Stimulated activated CD8-positive, alpha-beta memory T cell treated with anti-CD3 and anti-CD28 coated beads, Interleukin-7, amount 100 ng/mL, for 4 hours (primary cell): ENCODE data around the gene POLQ.
"Not testable (repeated sequence)": the region's sequence is repeated elsewhere in the genome, so short reads cannot be mapped to it uniquely, and the experiment has no call there.

Experiments
- DNase-seq, 2 donors: peaks; one replicate each; pipeline ENCODE4 v3.0.0-alpha.2; 2020; ENCODE audit warnings: low read depth in 2 of 2

POLQ gene

DNA sequence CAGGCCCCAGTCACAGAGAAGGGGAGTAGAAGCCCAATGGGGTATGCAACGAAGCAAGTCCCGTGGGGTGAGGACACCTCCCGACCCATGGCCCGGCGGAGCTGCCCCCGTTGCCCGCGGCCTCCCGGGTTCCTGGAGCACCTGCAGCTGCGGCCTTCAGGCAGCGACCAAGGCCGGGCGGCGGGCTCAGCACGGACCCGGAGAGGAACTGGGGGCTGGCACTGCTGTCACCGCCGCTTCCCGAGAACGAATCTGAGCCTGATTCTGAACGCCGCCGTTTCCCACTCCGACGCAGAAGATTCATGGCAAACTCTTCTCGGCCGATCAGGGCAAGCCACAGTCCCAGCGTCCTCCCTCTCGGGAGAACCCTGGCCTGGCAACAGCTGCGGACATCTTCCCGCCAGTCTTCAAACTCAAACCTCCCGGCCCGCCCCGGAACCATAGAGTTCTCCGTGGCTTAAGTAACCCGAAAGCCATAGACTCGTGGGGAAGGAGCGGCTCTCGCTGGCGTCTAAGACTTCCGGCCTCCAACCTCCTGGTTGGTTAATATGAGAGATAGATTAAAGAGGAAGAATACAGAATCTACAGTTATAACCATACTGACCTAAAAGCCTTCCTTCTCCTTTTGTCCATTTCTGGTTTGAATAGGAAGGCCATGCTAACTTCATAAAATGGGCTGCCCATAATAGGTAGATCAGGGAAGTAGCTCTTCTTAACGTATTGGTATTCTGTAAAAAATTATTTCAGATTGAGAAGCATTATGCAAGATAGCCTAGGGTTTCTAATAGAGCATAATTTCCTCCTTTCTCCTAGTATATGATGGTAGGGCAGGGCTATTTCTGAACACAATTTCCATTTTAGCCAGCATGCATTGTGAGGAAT lies at the start of gene POLQ:
Gene POLQ, minus strand, starts transcription at position 415 of the 882 bp plus-strand sequence. Its CDS starts 111 bp downstream, at position 304.
- peak; percentile 77 for DNase-seq

DNA sequence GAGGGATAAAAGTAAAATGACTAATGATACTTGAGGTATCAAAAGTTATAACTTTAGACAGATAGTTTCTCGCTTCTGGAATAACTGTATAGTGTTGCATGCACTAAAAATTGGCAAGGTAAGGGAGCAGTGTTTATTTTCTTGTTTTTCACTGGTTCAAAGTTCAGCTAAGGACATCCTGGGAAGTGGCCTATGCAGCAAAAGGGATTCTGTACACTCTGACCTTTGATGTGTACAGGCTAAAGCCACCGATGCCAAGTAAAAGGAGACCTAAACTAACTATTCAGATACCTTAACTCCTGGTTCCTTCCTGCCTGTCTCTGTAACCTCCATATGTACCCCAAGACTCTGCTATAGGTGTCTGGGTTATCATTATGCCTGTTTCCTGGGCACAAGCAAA lies 49.1 kb upstream of the POLQ start:
- no peak for DNase-seq

DNA sequence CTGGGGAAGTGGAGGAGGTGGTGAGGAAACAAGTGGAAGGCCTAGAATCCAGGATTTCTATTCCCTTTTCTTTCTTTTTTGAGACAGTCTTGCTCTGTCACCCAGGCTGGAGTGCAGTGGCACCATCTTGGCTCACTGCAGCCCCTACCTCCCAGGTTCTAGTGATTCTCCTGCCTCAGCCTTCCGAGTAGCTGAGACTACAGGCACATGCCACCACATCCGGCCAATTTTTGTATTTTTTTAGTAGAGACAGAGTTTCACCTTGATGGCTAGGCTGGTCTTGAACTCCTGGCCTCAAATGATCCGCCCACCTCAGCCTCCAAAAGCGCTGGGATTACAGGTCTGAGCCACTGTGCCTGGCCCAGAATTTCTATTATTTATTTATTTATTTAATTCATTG lies 48.0 kb upstream of the POLQ start:
- DNase-seq: not testable (repeated sequence)

DNA sequence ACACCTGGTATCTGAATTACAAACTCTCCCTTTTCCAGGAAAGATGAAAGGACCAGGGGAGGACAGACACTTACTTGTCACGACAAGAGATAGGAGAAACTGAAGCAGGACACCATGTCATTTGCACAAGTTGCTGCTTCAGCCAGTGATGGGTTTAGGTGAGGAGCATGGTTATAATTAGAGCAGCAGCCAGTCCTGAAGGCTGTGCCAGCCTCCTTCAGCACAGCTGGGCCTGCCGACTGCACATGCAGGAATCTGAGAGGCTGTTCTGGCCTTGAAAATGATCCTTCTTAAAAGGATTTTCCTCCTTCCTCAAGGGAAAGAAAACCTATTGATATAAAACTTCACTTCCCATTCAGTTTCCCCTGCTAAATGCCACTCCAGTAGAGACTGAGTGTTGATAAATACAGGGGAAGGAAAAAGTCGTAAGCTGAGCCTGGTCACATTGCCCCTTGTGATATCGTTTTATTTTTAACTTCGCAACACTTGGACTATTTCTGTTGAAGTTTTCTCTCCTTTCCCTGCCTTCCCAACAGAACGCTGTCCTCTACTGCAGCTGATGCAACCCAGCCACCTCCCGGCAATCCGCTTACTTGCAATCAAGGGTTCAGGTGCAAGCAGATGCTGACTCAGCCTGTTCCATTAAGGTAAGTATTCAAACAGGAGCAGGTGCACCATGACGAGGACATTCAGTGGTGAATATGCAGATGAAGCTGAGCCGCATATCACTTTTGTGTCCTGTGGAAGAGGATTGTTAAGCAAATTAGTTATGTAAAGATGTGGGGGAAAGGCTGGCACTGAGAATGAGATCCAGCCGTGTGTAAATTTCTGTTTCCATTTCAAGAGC lies 47.3 kb upstream of the POLQ start, which contains the start of gene FBXO40:
Gene FBXO40, plus strand, starts transcription at position 524 of the 847 bp plus-strand sequence. CDS start 27,197 bp downstream, outside the sequence.
- no peak for DNase-seq

DNA sequence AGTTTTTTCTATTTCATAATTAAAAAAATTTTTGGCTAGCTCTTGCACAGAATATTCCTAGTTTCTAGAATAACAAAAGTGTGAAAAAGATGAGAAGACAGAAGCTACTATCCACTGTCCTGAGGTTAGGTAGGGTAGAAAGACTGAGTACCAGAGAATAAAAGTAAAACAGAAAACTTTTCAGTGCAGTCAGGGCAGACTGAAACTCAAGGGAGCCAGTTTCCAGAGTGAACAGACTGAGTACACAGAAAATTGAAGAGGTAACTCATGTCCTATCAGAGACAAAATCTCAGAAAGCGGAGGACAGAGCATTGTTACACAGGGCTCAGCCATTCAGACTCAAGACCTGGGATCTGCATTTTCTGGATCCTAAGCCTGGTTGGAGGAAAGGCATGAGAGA lies 38.6 kb upstream of the POLQ start:
- DNase-seq: no peak

DNA sequence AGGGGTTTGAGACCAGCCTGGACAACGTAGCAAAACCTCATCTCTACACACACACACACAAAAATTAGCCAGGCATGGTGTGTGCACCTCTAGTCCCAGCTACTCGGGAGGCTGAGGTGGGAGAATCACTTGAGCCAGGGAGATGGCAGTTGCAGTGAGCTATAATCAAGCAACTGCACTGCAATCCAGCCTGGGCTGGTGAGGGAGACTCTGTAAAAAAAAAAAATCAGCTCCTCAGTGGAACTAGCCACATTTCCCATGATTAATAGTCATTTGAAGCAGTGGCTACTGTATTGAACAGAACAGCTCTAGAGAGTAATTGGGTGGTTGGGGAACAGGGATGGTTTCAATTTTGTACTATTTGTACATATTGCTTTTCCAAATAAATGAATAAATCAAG lies 35.9 kb upstream of the POLQ start:
- DNase-seq: no peak

DNA sequence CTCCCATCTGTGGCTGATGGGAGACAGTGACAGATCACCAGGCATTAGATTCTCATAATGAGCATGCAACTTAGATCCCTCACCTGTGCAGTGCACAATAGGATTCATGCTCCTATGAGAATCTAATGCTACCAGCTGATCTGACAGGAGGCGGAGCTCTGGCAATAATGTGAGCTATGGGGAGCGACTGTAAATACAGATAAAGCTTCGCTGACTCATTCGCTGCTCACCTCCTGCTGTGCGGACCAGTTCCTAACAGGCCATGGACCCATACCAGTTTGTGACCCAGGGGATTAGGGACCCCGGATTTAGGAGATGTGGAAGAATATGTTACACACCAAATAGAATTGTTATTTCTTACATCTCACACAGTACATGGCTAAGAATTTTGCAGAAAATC lies 28.7 kb upstream of the POLQ start:
- DNase-seq: no peak

DNA sequence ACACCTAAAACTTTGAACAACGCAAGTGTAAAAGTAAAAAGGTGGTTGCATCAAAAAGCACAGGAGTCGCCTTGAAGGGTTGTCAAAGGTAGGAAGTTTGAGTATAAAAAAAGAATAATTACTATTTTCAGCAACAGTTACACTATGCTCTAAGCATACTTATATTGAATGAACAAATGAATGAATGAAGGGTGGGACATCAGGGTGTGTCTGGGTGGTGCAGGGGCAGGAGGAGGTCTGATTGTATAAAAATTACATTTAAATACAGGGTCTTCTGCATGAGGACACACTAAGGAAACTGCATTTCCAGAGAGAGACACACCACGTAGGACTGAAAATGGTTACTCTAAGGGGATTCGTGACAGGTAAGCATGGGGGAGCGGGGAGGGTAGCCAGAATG lies 21.9 kb upstream of the POLQ start, which contains the start of gene ARGFX:
Gene ARGFX, plus strand, starts transcription at position 301 of the 400 bp plus-strand sequence. CDS start 2,765 bp downstream, outside the sequence.
- no peak for DNase-seq

DNA sequence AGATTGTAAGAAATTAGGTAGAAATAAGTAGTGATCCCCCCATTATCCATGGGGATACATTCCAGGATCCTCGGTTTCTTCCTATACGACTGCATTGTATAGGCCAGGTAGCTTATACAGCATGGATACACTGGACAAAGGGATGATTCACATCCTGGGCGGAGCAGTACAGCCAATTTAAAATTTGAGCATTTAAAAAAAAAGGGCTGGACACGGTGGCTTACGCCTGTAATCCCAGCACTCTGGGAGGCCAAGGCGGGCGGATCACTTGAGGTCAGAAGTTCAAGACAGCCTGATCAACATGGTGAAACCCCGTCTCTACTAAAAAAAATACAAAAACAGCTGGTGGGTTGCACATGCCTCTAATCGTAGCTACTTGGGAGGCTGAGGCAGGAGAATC lies 21.0 kb upstream of the POLQ start:
- DNase-seq: no peak

DNA sequence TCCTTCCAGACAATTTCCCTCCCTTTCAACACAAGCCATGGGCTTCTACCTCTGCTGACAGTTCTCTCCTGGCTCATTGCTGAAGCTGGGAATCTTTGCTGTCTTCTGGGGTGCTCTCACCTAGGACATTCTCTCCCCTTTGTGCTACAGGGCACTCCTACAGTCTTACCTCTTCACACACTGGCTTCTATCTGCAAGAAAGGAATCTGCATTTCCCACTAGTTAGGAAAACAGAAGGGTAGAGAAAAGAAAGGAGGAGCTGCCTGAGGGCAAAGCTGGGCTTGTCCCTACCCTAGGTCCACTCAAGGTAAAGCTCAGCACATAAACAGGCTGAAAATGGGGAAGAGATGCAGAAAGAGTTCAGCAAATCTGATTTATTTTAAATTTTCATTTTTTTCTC lies 16.4 kb upstream of the POLQ start:
- DNase-seq: no peak

DNA sequence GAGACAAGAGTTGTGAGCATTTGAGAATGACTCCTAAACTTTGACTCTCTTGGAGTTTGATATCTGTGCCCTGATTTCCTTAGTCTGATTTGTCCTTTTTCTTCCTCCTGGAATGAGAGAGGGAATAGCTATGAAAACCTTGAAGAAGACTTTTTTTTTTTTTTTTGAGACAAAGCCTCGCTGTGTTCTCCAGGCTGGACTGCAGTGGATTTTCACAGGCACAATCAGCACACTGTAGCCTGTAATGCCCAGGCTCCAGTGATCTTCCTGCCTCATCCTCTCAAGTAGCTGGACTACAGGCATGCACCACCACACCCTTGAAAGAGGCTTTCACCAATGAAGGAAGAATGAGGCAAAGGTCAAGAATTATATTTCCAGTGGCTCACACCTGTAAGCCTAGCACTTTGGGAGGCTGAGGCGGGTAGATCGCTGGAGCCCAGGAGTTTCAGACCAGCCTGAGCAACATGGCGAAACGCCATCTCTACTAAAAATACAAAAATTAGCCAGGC lies 11.7 kb upstream of the POLQ start:
- no peak for DNase-seq

DNA sequence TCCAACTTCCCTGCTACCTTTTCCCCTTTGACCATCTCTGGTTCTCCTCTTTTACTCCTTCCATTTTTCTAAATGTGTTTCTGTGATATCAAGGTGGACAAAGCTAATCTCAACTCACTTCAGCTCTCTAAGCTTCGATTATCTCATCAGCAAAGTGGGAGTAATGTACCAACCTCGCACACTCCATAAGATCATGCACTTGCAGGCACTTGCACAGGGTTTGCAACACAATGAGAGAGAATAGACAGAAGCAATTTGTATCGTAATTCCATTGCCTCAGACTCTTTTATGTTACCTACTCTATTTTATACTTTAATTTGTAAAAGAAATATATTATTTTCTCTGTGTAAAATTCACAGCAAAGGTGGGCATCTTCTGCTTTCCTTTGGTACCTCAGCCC lies 7.0 kb upstream of the POLQ start:
- no peak for DNase-seq

DNA sequence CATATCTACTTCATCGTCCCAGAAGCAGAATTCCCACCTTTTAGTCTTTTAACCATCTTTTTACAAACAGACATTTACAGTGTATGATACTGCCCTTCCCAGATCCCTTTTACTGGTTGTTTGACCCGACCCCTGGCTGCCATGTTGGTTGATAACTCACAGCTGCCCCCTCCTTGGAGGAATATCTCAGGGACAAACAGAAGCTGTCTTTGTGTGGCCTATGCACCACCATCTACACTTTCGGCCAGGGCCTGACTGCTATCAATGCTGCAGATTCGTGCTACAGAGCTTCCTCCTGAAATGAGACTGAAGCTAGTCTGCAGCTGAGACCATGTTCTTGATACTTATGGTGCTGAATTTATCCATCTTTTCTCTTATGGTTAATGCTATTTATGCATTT lies 6.6 kb upstream of the POLQ start:
- no peak for DNase-seq

DNA sequence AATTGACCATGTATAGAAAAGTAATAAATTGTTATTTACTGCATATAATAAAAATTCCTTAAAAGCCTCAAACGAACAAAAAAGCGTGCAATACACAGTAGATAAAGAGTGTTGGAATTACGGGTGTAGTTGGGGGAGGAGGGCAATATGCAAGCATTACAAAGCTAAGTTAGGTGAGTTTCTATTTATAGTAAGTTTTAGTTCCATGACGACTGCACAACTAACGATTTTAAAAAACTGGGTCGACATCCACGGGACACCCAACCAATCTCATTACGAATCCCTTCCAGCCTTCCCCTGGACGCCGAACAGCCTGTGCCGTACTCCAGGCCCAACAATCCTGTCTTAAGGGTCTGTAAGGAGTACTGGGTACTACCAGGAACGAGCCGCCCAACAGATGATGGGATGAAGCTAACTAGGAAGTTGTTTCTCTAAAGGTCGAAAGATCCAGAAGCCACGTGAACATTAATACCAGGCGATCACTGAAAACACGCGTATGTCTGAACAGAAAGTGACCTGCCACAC lies 677 bp downstream of the POLQ start:
- no peak for DNase-seq

DNA sequence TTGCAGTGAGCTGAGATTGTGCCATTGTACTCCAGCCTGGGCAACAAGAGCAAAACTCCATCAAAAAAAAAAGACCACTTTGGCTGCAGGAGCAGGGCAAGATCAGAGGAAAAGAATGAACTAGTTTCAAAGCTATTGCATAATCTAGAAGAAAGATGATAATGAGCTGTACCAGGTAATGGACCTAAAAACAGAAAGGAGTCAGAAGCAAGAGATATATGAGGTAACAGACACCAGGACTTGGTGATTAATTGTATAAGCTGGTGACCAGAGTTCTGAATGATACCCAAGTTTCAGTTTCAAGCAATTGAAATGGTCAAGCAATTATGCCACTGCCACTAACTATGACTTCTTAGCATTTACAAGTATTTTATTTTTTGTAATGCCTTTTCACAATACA lies 2.9 kb downstream of the POLQ start:
- no peak for DNase-seq

DNA sequence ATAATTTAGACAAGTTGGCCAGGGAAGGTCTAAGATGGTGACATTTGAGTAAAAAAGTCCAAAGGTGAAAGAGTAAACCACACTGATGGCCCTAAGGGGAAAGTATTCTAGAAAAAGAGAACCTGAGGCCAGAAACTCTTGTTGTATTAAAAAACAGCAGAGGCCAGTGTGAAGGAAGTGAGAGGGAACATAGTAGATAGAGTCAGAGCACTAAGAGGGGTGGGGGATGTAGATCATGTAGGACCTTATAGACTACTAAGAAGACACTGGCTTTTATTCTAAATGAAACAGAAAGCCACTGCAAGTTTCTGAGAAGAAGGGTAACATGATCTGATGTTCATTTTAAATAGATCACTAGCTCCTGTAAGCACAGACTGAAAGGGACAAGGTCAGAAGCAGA lies 14.5 kb downstream of the POLQ start:
- no peak for DNase-seq

DNA sequence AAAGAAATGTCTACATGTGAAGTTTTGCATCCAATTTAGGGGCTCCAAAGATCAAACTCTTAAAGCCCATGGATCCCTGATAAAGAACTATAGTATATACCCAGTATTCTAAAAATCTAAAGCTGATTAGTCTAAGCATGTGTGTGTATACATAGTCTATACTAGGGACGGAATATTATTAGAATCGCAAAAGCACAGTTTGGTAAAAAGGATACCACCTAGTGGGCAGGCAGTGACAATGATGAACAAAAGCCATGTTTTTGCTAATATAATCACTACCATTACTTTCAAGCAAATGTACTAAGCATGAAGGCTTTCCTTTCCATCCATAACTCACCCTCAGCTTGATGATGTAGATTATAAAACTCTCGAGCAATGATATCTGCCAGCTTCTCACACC lies 16.5 kb downstream of the POLQ start:
- no peak for DNase-seq

DNA sequence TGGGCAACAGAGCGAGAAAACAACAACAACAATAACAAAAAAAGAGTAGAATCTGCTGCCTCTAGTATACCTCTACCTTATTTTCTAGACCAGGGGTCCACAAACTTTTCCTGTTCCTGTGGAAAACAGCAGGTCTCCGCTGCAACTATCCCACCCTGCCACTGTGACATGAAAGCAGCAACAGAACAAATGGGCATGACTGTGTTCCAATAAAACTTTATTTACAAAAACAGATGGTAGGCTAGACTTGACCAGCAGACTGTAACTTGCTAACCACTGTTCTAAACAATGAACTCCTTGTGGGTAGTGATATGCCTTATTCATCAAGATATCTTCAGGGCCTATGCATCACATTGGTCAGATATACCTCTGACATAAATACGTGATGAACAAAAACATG lies 25.3 kb downstream of the POLQ start:
- no peak for DNase-seq

DNA sequence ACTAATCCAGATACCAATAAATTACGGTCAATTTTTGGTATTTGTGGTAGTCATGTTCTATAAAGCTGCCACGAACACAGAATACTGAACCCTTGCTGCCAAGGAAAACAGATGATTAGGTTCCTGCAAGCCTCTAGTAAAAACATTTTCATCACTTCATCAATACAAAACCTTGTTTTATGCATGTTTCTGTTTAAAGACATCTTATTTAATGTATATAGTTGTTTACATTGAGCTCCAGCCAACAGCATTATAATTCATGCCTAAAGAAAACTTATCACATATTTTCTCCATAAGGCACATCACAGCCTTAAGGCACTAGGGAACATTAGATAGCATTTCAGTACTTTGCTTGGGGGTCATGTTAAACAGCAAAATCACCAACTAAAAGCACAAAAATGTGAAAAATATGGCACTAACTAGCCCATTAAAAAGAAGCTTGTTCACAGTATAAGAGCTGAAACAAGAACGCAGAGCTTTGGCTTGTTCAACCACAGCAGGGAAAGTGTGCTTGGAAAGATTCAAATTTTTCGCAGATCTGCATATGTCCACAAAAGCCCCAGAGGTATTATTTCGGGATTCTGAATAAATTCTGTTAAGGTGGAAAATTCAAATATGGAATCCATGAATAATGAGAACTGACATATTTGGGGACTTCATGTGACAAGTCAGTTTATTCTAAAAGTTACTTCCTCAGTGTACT lies 27.7 kb downstream of the POLQ start:
- DNase-seq: no peak

DNA sequence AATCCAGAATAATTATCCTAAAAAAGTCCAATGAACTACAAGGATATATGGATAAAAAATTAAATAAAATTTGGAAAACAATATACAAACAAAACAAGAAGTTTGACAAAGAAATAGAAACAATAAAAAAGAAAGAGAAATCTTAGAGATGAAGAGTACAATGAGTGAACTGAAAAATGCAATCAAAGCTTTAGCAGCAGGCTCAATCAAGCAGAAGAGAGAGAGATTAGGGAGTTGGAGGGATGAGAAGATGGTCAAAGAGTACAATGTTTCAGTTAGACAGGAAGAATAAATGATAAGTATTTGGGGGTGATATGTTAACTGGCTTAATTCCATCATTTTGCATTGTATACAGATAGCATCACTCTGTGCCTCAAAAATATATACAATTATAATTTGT lies 29.9 kb downstream of the POLQ start:
- DNase-seq: no peak

DNA sequence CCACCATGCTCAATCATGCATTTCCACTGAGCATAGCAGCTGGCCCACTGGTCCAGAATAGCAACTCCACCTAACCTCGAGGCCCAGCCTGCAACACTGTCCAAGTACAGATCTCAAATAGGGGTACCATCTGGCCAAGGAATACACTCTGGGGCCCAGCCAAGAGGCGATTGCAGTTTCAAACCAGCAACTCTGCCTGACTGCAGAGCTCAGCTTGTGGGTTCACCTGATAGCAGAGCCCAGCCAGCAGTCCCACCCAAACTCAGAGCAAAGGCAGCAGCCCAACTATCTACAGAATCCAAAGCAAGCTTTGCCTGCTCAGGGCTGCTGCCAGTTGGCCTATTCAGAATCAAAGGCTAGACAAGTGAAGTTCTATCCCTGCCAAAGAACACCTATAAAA lies 30.5 kb downstream of the POLQ start:
- DNase-seq: no peak

DNA sequence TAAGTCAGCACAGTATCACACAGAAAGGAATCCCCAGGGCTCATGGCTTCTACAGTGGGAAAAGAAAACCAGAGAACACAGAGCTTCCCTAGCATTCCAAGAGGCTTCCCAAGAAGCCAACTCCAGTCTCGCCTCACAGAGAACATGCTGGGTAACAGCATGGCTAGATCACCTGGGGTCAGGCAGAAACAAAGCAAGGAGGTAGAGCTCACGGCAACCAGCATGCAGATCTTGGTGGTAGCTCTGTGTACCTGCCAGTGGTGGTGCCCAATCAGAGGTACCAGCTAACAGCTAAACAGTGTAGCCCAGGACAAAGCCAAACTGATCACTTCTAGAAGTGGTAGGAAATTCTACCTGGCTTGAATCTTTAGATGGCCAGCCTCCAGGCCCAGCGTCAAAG lies 31.3 kb downstream of the POLQ start:
- no peak for DNase-seq
